Neural progenitor cell (in vitro differentiated cells): ENCODE data around the gene DBI. TPM values are rescaled to one million over a fixed set of nuclear protein-coding genes. Genes with fewer than 3 reads are reported as not detected.

Experiments
- DNase-seq: peaks from one replicate; pipeline ENCODE4 v3.0.0-alpha.2; 2016; ENCODE audit warnings: low spot score
- H2AFZ ChIP-seq: fragments of 200-600 bp; sonication (generic); replicated peaks from 2 replicates; pipeline ENCODE4 v1.6.1; 2016; ENCODE audit warnings: antibody characterized with exemption
- H3F3A ChIP-seq: fragments of 200-600 bp; sonication (generic); 2 replicates; pipeline ENCODE4 v1.6.1; 2016; ENCODE audit warnings: antibody characterized with exemption, low read depth
- H3K27ac ChIP-seq: fragments of 200-600 bp; sonication (generic); 2 replicates; pipeline ENCODE4 v1.5.1; 2016; ENCODE audit warnings: mild to moderate bottlenecking
- H3K27me3 ChIP-seq: fragments of 200-600 bp; sonication (generic); 2 replicates; pipeline ENCODE4 v1.6.1; 2016; ENCODE audit warnings: mild to moderate bottlenecking, moderate library complexity
- H3K36me3 ChIP-seq: fragments of 200-600 bp; sonication (generic); 2 replicates; pipeline ENCODE4 v1.5.1; 2016
- H3K4me1 ChIP-seq: fragments of 200-600 bp; sonication (generic); 2 replicates; pipeline ENCODE4 v1.6.1; 2016; ENCODE audit warnings: mixed run types
- H3K4me2 ChIP-seq: fragments of 200-600 bp; sonication (generic); 2 replicates; pipeline ENCODE4 v1.6.1; 2016
- H3K4me3 ChIP-seq: fragments of 200-600 bp; sonication (generic); 2 replicates; pipeline ENCODE4 v1.5.1; 2016
- H3K79me2 ChIP-seq: fragments of 200-600 bp; sonication (generic); 2 replicates; pipeline ENCODE4 v1.6.1; 2016; ENCODE audit warnings: low read depth
- H3K9ac ChIP-seq: fragments of 200-600 bp; sonication (generic); 2 replicates; pipeline ENCODE4 v1.6.1; 2016
- H3K9me3 ChIP-seq: fragments of 200-600 bp; sonication (generic); 2 replicates; pipeline ENCODE4 v1.5.1; 2016; ENCODE audit warnings: low read depth
- H4K20me1 ChIP-seq: fragments of 200-600 bp; sonication (generic); 2 replicates; pipeline ENCODE4 v1.6.1; 2016; ENCODE audit warnings: low read depth
- H3K27ac Mint-ChIP-seq: 3 replicates; pipeline ENCODE4 v1.8.0; 2021; ENCODE audit warnings: mixed read lengths
- H3K27me3 Mint-ChIP-seq: 2 replicates; pipeline ENCODE4 v1.8.0; 2022; ENCODE audit warnings: low read depth, mild to moderate bottlenecking, inconsistent platforms, moderate library complexity, mixed read lengths; ENCODE audit not compliant: insufficient read depth
- H3K36me3 Mint-ChIP-seq: 3 replicates; pipeline ENCODE4 v1.8.0; 2021; ENCODE audit warnings: mixed read lengths
- H3K4me1 Mint-ChIP-seq: 3 replicates; pipeline ENCODE4 v1.8.0; 2021; ENCODE audit warnings: mixed read lengths
- H3K4me3 Mint-ChIP-seq: 3 replicates; pipeline ENCODE4 v1.8.0; 2021; ENCODE audit warnings: mild to moderate bottlenecking, moderate library complexity, mixed read lengths
- H3K9me3 Mint-ChIP-seq: 3 replicates; pipeline ENCODE4 v1.8.0; 2020; ENCODE audit warnings: mixed read lengths
- CTCF ChIP-seq: fragments of 200-600 bp; sonication (generic); IDR thresholded peaks from 2 replicates; pipeline ENCODE4 v1.5.1; 2017; ENCODE audit warnings: antibody characterized with exemption, mild to moderate bottlenecking
- EZH2 ChIP-seq: fragments of 200-600 bp; sonication (generic); IDR thresholded peaks from 2 replicates; pipeline ENCODE4 v1.6.1; 2017; ENCODE audit warnings: antibody characterized with exemption, mild to moderate bottlenecking, moderate library complexity
- EZH2phosphoT487 ChIP-seq: fragments of 200-600 bp; sonication (generic); IDR thresholded peaks from 2 replicates; pipeline ENCODE4 v1.6.1; 2017; ENCODE audit warnings: antibody characterized with exemption
- total RNA-seq: library from RNA; depleted of rRNA; stranded (reverse); fragments of >200 nt; gene quantifications from 2 replicates; pipeline ENCODE4 v1.2.3, GENCODE V29; 2015; ENCODE audit warnings: low replicate concordance

The DBI gene
- total RNA-seq, 1 donor from 2014 or later: 238 TPM

- Histone ChIP-seq H3K4me3 (no peak overlapping the region), H3K27me3 (no peaks in the 10 kb centered on the region), H3F3A (no peaks in the 10 kb centered on the region), H2AFZ (no peak overlapping the region), H4K20me1 (no peaks in the 10 kb centered on the region), H3K9me3 (no peaks in the 10 kb centered on the region), H3K9ac (no peak overlapping the region), H3K4me2 (no peak overlapping the region), H3K4me1 (peaks cover 21% of the 10 kb centered on the region), H3K27ac (no peak overlapping the region), H3K36me3 (no peaks in the 10 kb centered on the region), H3K79me2 (no peaks in the 10 kb centered on the region)
- H3K27ac Mint-ChIP-seq: no peak overlapping the region
- H3K4me1 Mint-ChIP-seq: no peaks in the 10 kb centered on the region
- peaks cover 9% of the 10 kb centered on the region for H3K9me3 Mint-ChIP-seq
- H3K27me3 Mint-ChIP-seq: peaks cover 2% of the 10 kb centered on the region
- no peak for TF ChIP-seq CTCF
- TF ChIP-seq EZH2phosphoT487: no peak
- TF ChIP-seq EZH2: no peak
- H3K4me3 Mint-ChIP-seq: no peak overlapping the region
- no peak for DNase-seq
- peaks cover 32% of the 10 kb centered on the region for H3K36me3 Mint-ChIP-seq
Measured at GRCh38 chr2:119376810-119377209, 10.0 kb downstream of the DBI start.

- Histone ChIP-seq H3K27ac (no peak overlapping the region), H2AFZ (no peak overlapping the region), H3F3A (no peaks in the 10 kb centered on the region), H3K9ac (no peak overlapping the region), H3K4me2 (no peak overlapping the region), H3K27me3 (no peaks in the 10 kb centered on the region), H3K9me3 (no peaks in the 10 kb centered on the region), H3K4me3 (no peak overlapping the region), H4K20me1 (no peaks in the 10 kb centered on the region), H3K36me3 (no peaks in the 10 kb centered on the region), H3K4me1 (peaks cover 21% of the 10 kb centered on the region), H3K79me2 (no peaks in the 10 kb centered on the region)
- Mint-ChIP-seq H3K4me3 (no peak overlapping the region), H3K36me3 (peaks cover 26% of the 10 kb centered on the region), H3K9me3 (peaks cover 9% of the 10 kb centered on the region), H3K4me1 (no peaks in the 10 kb centered on the region), H3K27ac (no peak overlapping the region), H3K27me3 (peaks cover 2% of the 10 kb centered on the region)
- no peak for DNase-seq
- TF ChIP-seq CTCF (no peak), EZH2phosphoT487 (no peak), EZH2 (no peak)
Measured at GRCh38 chr2:119377294-119377992, 10.7 kb downstream of the DBI start.

GRCh38 chr2:119377993-119378345 is 11.2 kb downstream of the DBI start:
- Histone ChIP-seq H3K4me3 (no peak overlapping the region), H3K36me3 (no peaks in the 10 kb centered on the region), H3K4me2 (no peak overlapping the region), H3K79me2 (no peaks in the 10 kb centered on the region), H3K27ac (no peak overlapping the region), H3F3A (no peaks in the 10 kb centered on the region), H2AFZ (no peak overlapping the region), H3K9me3 (no peaks in the 10 kb centered on the region), H3K4me1 (peaks cover 21% of the 10 kb centered on the region), H3K9ac (no peak overlapping the region), H3K27me3 (no peaks in the 10 kb centered on the region), H4K20me1 (no peaks in the 10 kb centered on the region)
- H3K4me3 Mint-ChIP-seq: no peak overlapping the region
- H3K27me3 Mint-ChIP-seq: peaks cover 2% of the 10 kb centered on the region
- no peak overlapping the region for H3K27ac Mint-ChIP-seq
- TF ChIP-seq EZH2: no peak
- TF ChIP-seq CTCF: no peak
- no peak for TF ChIP-seq EZH2phosphoT487
- peaks cover 21% of the 10 kb centered on the region for H3K36me3 Mint-ChIP-seq
- no peaks in the 10 kb centered on the region for H3K4me1 Mint-ChIP-seq
- DNase-seq: no peak
- H3K9me3 Mint-ChIP-seq: peaks cover 9% of the 10 kb centered on the region
